Retinal pigment epithelial cell (primary cell): Measurements from ENCODE around the gene CEBPB.
"Not testable (repeated sequence)": the region's sequence is repeated elsewhere in the genome, so short reads cannot be mapped to it uniquely, and the experiment has no call there.

Experiments used
- DNase-seq: peaks from one replicate; pipeline ENCODE4 v3.0.0-alpha.2; 2010; ENCODE audit warnings: low read depth
- H3K4me3 ChIP-seq: 2 replicates; pipeline ENCODE4 v1.5.1; 2011; ENCODE audit warnings: mild to moderate bottlenecking, low read length, control low read depth, moderate library complexity
- CTCF ChIP-seq: conservative IDR thresholded peaks from 2 replicates; pipeline ENCODE4 v1.5.1; 2011; ENCODE audit warnings: low read depth, low read length, control low read depth, inconsistent platforms

CEBPB gene

GRCh38 chr20:50172347-50173013 is 18.1 kb upstream of the CEBPB start:
- TF ChIP-seq CTCF, result no peak
- H3K4me3 ChIP-seq, result peak overlapping the region; percentile 64
- DNase-seq, result no peak

DNA sequence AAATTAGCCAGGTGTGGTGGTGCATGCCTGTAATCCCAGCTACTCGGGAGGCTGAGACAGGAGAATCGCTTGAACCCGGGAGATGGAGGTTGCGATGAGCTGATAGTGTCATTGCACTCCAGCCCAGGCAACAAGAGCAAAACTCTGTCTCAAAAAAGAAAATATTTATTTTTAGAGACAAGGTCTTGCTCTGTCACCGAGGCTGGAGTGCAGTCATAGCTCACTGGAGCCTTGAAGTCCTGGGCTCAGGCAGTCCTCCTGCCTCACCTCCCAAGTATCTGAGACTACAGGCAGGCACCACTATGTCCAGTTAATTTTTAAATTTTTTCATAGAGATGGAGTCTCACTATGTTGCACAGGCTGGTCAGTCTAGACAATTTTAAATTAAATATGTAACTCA is 16.2 kb upstream of the CEBPB start:
- DNase-seq, result no peak
- TF ChIP-seq CTCF, result no peak
- no peak overlapping the region for H3K4me3 ChIP-seq

GRCh38 chr20:50175938-50176933 is 14.4 kb upstream of the CEBPB start:
- no peak overlapping the region for H3K4me3 ChIP-seq
- TF ChIP-seq CTCF, result no peak
- no peak for DNase-seq

DNA sequence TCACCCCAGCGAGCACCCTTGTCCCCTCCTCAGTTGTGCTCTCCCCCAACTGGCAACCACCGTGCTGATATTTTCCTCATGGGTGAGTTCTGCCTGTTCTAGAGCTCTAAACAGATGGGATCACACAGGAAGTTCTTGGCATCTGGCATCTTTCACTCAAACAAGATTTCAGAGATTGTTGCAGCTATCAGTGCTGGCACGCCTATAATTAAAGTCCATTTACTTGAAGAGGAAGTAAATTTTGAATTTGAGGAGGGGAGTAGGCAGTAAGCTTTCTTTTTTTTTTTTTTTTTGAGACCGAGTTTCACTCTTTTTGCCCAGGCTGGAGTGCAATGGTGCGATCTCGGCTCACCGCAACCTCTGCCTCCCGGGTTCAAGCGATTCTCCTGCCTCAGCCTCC is 12.0 kb upstream of the CEBPB start:
- DNase-seq, result not testable (repeated sequence)

DNA sequence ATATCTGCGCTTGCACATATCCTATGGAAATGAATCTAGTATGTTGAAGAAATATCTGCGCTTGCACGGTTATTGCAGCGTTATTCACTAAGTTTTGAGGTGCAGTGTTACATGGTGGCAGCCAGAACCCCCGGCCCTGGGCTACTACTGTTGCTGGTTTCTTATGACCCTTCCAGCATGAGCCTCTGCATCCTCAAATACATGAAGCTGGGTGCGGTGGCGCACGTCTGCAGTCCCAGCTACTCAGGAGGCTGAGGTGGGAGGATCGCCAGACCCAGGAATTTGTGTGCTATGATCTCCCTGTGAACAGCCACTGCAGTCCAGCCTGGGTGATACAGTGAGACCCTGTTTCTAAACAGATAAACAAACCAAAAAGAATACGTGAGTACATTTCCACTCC is 9.3 kb upstream of the CEBPB start:
- no peak for TF ChIP-seq CTCF
- no peak overlapping the region for H3K4me3 ChIP-seq
- no peak for DNase-seq

More for the DNA sequence above, 12.0 kb upstream of the CEBPB start:
- H3K4me3 ChIP-seq, result not testable (repeated sequence)

GRCh38 chr20:50182346-50182745 is 8.3 kb upstream of the CEBPB start:
- no peak overlapping the region for H3K4me3 ChIP-seq
- DNase-seq, result no peak
- no peak for TF ChIP-seq CTCF

- DNase-seq, result no peak
- no peak for TF ChIP-seq CTCF
- no peak overlapping the region for H3K4me3 ChIP-seq
These were observed 5.2 kb upstream of the CEBPB start for GRCh38 chr20:50185426-50185825.
